ENCODE data around the gene GTF2H3. TPM values are rescaled to one million over a fixed set of nuclear protein-coding genes. Genes with fewer than 3 reads are reported as not detected.

The GTF2H3 gene
- total and polyA plus RNA-seq, 2 experiments from 2014 or later: 9.0 to 45.6 TPM

- no peaks in the 10 kb centered on the region for H3K36me3 ChIP-seq (replicated peaks; ENCODE audit: insufficient read depth, low read depth)
- no peak overlapping the region for H3K4me2 ChIP-seq
- no peak overlapping the region for H2AFZ ChIP-seq
- no peaks in the 10 kb centered on the region for H3K9me3 ChIP-seq (ENCODE audit: low read depth)
- H3K9me2 ChIP-seq (replicated peaks; ENCODE audit: insufficient read depth): no peaks in the 10 kb centered on the region
- no peaks in the 10 kb centered on the region for H3K4me1 ChIP-seq (ENCODE audit: insufficient read depth)
- 95% methylated on average over 5 of the region's 5 CpGs for WGBS (ENCODE audit: low lambda C conversion rate, missing lambda C conversion rate)
- no peaks in the 10 kb centered on the region for H3K27me3 ChIP-seq
- no peak for DNase-seq (ENCODE audit: low spot score)
- TF ChIP-seq CTCF (IDR thresholded peaks at IDR 0.05; ENCODE audit: poor library complexity) (no peak), EZH2 (IDR thresholded peaks at IDR 0.05; ENCODE audit: borderline replicate concordance) (no peak), EZH2phosphoT487 (IDR thresholded peaks at IDR 0.05; ENCODE audit: low read depth, severe bottlenecking, unreplicated experiment) (no peak)
- no peak overlapping the region for H3K27ac ChIP-seq
- no peaks in the 10 kb centered on the region for H3K79me2 ChIP-seq
- no peaks in the 10 kb centered on the region for H4K20me1 ChIP-seq (ENCODE audit: insufficient read depth, poor library complexity, severe bottlenecking)
- H3K4me3 ChIP-seq: no peak overlapping the region
Observed at GRCh38 chr12:123648401-123648800, 14.8 kb downstream of the GTF2H3 start.

GRCh38 chr12:123654129-123654701, 20.6 kb downstream of the GTF2H3 start:
- TF ChIP-seq EZH2phosphoT487 (IDR thresholded peaks at IDR 0.05; ENCODE audit: low read depth, severe bottlenecking, unreplicated experiment): no peak
- TF ChIP-seq CTCF (IDR thresholded peaks at IDR 0.05; ENCODE audit: poor library complexity): no peak
- no peak for TF ChIP-seq EZH2 (IDR thresholded peaks at IDR 0.05; ENCODE audit: borderline replicate concordance)
- Histone ChIP-seq H3K36me3 (replicated peaks; ENCODE audit: insufficient read depth, low read depth) (no peaks in the 10 kb centered on the region), H3K9me3 (ENCODE audit: low read depth) (no peaks in the 10 kb centered on the region), H3K4me1 (ENCODE audit: insufficient read depth) (no peaks in the 10 kb centered on the region), H3K27ac (no peak overlapping the region), H3K4me2 (no peak overlapping the region), H4K20me1 (ENCODE audit: insufficient read depth, poor library complexity, severe bottlenecking) (no peaks in the 10 kb centered on the region), H3K79me2 (no peaks in the 10 kb centered on the region), H3K9me2 (replicated peaks; ENCODE audit: insufficient read depth) (no peaks in the 10 kb centered on the region), H3K4me3 (no peak overlapping the region), H3K27me3 (no peaks in the 10 kb centered on the region), H2AFZ (no peak overlapping the region)
- no peak for DNase-seq (ENCODE audit: low spot score)
- 96% methylated on average over 4 of the region's 4 CpGs for WGBS (ENCODE audit: low lambda C conversion rate, missing lambda C conversion rate)

- no peak for DNase-seq (ENCODE audit: low spot score)
- Histone ChIP-seq H3K4me1 (ENCODE audit: insufficient read depth) (no peaks in the 10 kb centered on the region), H3K4me3 (no peak overlapping the region), H2AFZ (no peak overlapping the region), H3K4me2 (no peak overlapping the region), H3K9me3 (ENCODE audit: low read depth) (no peaks in the 10 kb centered on the region), H4K20me1 (ENCODE audit: insufficient read depth, poor library complexity, severe bottlenecking) (no peaks in the 10 kb centered on the region), H3K9me2 (replicated peaks; ENCODE audit: insufficient read depth) (no peaks in the 10 kb centered on the region), H3K36me3 (replicated peaks; ENCODE audit: insufficient read depth, low read depth) (no peaks in the 10 kb centered on the region), H3K27me3 (no peaks in the 10 kb centered on the region), H3K79me2 (no peaks in the 10 kb centered on the region), H3K27ac (no peak overlapping the region)
- TF ChIP-seq CTCF (IDR thresholded peaks at IDR 0.05; ENCODE audit: poor library complexity): no peak
- no peak for TF ChIP-seq EZH2phosphoT487 (IDR thresholded peaks at IDR 0.05; ENCODE audit: low read depth, severe bottlenecking, unreplicated experiment)
- TF ChIP-seq EZH2 (IDR thresholded peaks at IDR 0.05; ENCODE audit: borderline replicate concordance): no peak
- WGBS (ENCODE audit: low lambda C conversion rate, missing lambda C conversion rate): 96% methylated on average over 5 of the region's 5 CpGs
Observed at GRCh38 chr12:123655420-123655819, 21.8 kb downstream of the GTF2H3 start.
